Nephron (organoid): Measurements from ENCODE around the gene CNTN6.

Experiments used
- H3K27ac Mint-ChIP-seq, 3 experiments: 2 replicates each; pipeline ENCODE4 v1.8.0; 2020; ENCODE audit warnings: mixed read lengths in 3 of 3, mild to moderate bottlenecking in 2 of 3, moderate library complexity in 1 of 3
- H3K27me3 Mint-ChIP-seq: 2 replicates; pipeline ENCODE4 v1.8.0; 2021; ENCODE audit warnings: low read depth, mild to moderate bottlenecking, moderate library complexity, mixed read lengths
- H3K36me3 Mint-ChIP-seq: 2 replicates; pipeline ENCODE4 v1.8.0; 2020; ENCODE audit warnings: low read depth, mixed read lengths
- H3K4me1 Mint-ChIP-seq: 2 replicates; pipeline ENCODE4 v1.8.0; 2020; ENCODE audit warnings: mixed read lengths
- H3K4me3 Mint-ChIP-seq, 3 experiments: 2 replicates each; pipeline ENCODE4 v1.8.0; 2020; ENCODE audit warnings: mild to moderate bottlenecking in 3 of 3, mixed read lengths in 3 of 3, moderate library complexity in 2 of 3
- H3K9me3 Mint-ChIP-seq: 2 replicates; pipeline ENCODE4 v1.8.0; 2020; ENCODE audit warnings: mixed read lengths
- TF ChIP-seq, protein P1 (sequence below), 3 experiments: fragments of 200-600 bp; sonication (generic); IDR thresholded peaks; one replicate each; pipeline ENCODE4 v1.5.0; 2021; ENCODE audit warnings: antibody characterized with exemption in 3 of 3; ENCODE audit not compliant: unreplicated experiment in 3 of 3

Gene CNTN6

DNA sequence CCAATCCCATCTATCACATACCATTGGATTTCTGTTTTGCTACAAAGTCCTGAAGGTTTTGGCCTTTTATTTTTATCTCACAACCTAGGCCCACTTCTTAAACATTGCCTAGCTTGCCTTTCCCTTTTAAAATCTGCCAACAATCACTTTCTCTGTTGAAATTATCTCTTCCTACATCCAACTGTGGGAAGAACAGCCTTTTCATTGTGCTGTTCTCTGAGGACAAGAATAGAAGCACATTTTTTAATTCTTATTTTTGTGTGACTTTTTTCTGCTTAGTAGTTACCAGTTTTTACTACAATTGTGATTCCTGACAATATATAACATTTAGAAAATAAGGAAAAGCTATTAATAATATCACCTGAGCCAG is 159.2 kb downstream of the CNTN6 start:
- Mint-ChIP-seq H3K9me3 (no peaks in the 10 kb centered on the region), H3K36me3 (no peaks in the 10 kb centered on the region), H3K27ac (peak overlapping the region in 1 of 3 experiments; percentile 55), H3K27me3 (no peaks in the 10 kb centered on the region), H3K4me1 (peaks cover 18% of the 10 kb centered on the region), H3K4me3 (no peak overlapping the region)
- TF ChIP-seq, protein P1, sequence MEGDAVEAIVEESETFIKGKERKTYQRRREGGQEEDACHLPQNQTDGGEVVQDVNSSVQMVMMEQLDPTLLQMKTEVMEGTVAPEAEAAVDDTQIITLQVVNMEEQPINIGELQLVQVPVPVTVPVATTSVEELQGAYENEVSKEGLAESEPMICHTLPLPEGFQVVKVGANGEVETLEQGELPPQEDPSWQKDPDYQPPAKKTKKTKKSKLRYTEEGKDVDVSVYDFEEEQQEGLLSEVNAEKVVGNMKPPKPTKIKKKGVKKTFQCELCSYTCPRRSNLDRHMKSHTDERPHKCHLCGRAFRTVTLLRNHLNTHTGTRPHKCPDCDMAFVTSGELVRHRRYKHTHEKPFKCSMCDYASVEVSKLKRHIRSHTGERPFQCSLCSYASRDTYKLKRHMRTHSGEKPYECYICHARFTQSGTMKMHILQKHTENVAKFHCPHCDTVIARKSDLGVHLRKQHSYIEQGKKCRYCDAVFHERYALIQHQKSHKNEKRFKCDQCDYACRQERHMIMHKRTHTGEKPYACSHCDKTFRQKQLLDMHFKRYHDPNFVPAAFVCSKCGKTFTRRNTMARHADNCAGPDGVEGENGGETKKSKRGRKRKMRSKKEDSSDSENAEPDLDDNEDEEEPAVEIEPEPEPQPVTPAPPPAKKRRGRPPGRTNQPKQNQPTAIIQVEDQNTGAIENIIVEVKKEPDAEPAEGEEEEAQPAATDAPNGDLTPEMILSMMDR (IDR thresholded peaks at IDR 0.05; ENCODE audit: unreplicated experiment in 3 of 3) = no peak

- Mint-ChIP-seq H3K4me1 (no peaks in the 10 kb centered on the region), H3K36me3 (no peaks in the 10 kb centered on the region), H3K27ac (no peak overlapping the region), H3K27me3 (no peaks in the 10 kb centered on the region), H3K4me3 (no peak overlapping the region), H3K9me3 (no peaks in the 10 kb centered on the region)
- TF ChIP-seq, protein P1 (IDR thresholded peaks at IDR 0.05; ENCODE audit: unreplicated experiment in 3 of 3) = no peak
Observed at GRCh38 chr3:1262246-1262645, 169.4 kb downstream of the CNTN6 start.

GRCh38 chr3:1263121-1263520 is 170.3 kb downstream of the CNTN6 start:
- H3K4me3 Mint-ChIP-seq = no peak overlapping the region
- H3K36me3 Mint-ChIP-seq = no peaks in the 10 kb centered on the region
- no peaks in the 10 kb centered on the region for H3K27me3 Mint-ChIP-seq
- TF ChIP-seq, protein P1 (IDR thresholded peaks at IDR 0.05; ENCODE audit: unreplicated experiment in 3 of 3) = no peak
- no peak overlapping the region for H3K27ac Mint-ChIP-seq
- no peaks in the 10 kb centered on the region for H3K9me3 Mint-ChIP-seq
- no peaks in the 10 kb centered on the region for H3K4me1 Mint-ChIP-seq

GRCh38 chr3:1269808-1270207 is 177.0 kb downstream of the CNTN6 start:
- no peaks in the 10 kb centered on the region for H3K27me3 Mint-ChIP-seq
- no peak overlapping the region for H3K4me3 Mint-ChIP-seq
- H3K36me3 Mint-ChIP-seq = no peaks in the 10 kb centered on the region
- no peak overlapping the region for H3K27ac Mint-ChIP-seq
- TF ChIP-seq, protein P1 (IDR thresholded peaks at IDR 0.05; ENCODE audit: unreplicated experiment in 3 of 3) = no peak
- peaks cover 8% of the 10 kb centered on the region for H3K9me3 Mint-ChIP-seq
- H3K4me1 Mint-ChIP-seq = no peaks in the 10 kb centered on the region

DNA sequence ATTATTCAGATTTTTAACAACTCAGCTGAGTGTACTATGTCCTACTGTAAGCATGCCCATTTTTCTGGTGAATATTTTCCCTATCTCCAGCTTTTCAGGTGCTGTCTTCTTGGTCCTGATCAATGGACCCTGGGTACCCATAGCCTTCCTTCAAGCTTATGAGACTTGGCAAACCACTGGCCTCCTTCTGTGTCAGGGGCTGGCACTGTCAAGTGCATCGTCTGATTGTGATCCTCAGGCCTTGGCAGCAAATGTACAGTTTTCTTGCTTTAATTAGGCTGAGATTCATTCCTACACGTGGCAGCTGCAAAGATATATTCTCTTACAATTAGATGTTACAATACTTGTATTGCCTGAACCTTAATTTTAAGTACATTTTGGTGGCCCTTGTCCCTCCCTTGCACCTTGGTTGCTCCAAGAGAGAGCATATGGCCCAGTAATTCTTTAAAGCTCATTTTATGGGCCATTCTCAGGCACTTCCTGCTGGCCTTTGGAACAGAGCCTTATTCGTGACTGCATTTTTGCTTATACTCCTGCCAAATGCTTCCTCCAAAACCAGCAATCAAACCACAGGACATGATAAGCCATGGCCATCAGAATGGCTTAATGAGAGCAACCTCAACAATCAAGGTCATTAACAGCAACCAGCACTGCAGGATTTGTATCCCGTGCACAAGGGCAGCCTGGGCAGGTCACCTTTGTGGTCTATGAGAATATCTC is 179.9 kb downstream of the CNTN6 start:
- Mint-ChIP-seq H3K9me3 (peaks cover 8% of the 10 kb centered on the region), H3K36me3 (no peaks in the 10 kb centered on the region), H3K27ac (no peak overlapping the region), H3K4me3 (no peak overlapping the region), H3K4me1 (no peaks in the 10 kb centered on the region), H3K27me3 (no peaks in the 10 kb centered on the region)
- TF ChIP-seq, protein P1 (IDR thresholded peaks at IDR 0.05; ENCODE audit: unreplicated experiment in 3 of 3) = no peak

- Mint-ChIP-seq H3K9me3 (peaks cover 8% of the 10 kb centered on the region), H3K4me1 (no peaks in the 10 kb centered on the region), H3K36me3 (no peaks in the 10 kb centered on the region), H3K27ac (no peak overlapping the region), H3K27me3 (no peaks in the 10 kb centered on the region), H3K4me3 (no peak overlapping the region)
- TF ChIP-seq, protein P1 (IDR thresholded peaks at IDR 0.05; ENCODE audit: unreplicated experiment in 3 of 3) = peak in 1 of 3 experiments; percentile 27
Observed at GRCh38 chr3:1275495-1275894, 182.7 kb downstream of the CNTN6 start.
